Activated T-helper 1 cell treated with Interleukin-2 at 50 U/mL for 16 hours (primary cell): ENCODE measurements around the gene GPR137B.
"Not testable (repeated sequence)": the region's sequence is repeated elsewhere in the genome, so short reads cannot be mapped to it uniquely, and the experiment has no call there.

Experiments
- DNase-seq: peaks from one replicate; pipeline ENCODE4 v3.0.0-alpha.2; 2020; ENCODE audit warnings: low read depth

GPR137B gene

DNA sequence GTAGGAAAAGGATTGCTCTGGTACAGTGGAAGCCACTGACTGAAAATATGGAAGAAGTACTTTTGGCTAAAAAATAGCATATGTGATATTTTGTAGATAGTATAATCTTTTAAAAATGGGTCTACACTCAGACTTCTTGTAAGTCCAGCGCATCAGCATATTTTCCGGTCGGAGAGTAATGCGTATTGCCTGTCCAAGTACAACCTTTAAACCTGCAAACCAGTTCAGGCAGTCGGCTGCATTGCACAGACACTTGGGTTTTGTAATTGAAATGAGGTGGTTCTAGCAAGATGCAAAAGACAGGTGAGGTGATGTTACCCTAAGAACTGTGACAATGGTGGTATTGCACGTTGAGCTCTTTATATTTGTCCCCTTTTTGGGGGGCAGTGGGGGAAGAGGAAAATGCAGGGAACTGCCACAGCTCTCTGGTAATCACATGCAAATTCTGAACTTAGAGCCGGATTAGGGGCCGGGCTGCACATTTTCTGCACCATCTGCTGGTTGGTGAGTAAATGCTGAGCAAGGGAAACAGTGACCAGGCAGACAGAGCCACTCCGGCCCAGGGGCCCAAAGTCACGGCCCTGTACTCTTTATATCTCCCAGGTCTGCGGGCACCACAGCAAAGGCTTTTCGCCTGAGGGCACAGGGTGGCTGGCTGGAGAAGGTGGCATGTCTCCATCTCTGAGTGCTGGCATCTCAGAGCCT, 2.3 kb downstream of the GPR137B start:
- DNase-seq = no peak

DNA sequence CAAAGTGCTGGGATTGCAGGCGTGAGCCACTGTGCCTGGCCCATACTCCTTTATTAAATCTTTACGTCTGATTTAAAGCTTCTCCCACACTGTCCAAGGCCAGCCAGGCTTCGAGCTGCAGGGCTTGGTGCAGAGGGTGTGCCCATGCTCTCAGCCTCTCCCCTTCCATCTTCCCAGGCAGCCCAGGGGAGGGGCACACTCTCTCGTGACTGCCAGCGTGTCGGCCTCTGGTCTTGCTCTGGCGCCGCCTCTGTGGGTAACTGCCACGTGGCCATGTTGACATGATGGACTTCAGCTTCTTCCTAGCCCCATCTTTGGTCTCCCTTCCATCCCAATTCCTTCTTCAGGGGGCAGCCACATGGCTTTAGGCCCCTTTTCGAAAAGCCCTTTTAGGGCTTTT, 4.7 kb downstream of the GPR137B start:
- DNase-seq = no peak

DNA sequence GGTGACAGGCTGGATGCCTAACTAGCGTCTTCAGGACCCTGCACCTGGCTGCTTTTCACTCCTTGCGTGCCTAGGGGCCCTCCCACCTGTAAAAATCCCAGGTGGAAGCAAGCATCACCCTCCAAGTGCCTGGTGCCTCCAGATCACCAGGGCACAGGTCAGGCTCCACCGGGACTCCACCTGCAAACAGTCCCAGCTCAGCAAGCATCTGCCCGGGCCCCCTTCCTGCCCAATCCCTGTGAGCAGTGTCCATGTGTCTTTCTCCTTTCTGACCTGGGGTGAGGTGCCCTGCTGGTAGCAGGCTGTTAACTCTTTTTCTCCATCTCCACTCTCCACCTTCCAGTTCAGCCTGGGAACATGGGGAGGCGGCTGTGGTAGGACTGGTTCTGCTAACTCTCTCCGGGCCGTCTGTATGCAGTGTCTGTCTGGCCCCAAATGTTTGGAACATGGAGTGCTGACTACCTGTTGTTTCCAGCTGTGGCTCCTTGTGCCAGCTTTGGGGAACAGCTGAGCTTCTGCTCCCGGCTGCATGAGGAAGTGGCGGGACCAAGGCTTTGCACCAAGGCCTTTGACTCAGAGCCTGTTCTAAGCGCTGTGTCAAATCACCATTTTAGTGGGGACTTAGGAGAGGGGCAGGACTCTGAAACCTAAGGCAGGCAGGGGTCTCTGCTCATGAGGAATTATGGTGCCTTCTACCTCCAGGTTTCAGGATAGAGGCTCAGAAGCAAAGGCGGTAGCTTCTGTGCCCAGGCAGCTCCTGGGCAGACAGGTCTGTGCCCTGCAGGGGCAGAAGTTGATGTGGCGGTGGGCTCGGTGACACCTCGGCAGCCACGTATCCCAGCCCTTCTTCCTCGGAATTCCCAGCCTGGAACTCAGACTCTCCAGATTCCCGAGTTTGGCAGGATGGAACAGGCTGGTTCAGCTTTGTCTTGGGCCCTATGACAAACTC, 5.5 kb downstream of the GPR137B start:
- no peak for DNase-seq

DNA sequence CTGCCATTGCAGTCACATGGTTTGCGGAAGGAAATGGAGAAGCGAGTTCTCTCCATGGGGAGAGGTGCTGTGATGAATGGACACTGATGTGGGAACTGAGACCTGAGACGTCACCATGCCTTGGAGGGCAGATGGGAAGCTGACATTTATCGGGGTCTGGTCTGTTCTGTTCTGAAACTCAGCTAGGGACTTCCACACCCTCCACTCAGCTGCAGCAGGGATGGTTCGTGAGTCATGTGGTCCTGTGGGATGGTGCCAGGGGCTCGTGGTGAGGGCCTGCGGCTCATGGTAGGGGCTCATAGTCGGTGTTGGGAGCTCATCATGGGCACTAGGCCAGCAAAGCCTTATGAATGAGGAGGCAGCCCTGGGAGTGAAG, 6.1 kb downstream of the GPR137B start:
- no peak for DNase-seq

DNA sequence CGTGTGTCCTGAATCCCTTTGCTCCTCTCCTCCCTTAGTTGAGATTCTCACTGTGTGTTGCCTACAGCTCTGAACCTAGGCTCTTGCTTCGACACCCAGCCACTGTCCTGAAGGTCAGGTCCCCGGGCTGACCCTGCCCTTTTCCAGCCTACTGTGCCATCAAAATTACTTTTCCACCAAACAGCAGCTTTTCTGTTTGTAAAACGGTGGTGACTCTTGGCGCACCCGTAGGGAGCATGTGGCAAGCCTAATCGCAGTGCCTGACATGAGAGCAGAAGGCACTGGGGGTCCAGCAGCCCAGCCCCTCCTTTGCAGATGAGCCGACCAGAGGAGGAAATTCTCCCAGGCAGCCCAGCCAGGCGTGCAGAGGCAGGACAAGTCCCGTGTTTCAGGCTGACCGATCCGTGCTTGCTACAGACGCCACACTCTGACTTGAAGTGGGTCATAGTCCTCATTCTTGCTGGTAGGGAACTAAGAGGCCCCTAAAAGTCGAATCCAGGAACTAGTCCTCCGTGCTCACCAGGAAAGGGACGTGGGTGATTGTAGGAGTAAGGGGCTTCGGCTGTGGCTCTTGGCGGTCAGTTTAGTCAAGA, 6.8 kb downstream of the GPR137B start:
- DNase-seq = no peak

DNA sequence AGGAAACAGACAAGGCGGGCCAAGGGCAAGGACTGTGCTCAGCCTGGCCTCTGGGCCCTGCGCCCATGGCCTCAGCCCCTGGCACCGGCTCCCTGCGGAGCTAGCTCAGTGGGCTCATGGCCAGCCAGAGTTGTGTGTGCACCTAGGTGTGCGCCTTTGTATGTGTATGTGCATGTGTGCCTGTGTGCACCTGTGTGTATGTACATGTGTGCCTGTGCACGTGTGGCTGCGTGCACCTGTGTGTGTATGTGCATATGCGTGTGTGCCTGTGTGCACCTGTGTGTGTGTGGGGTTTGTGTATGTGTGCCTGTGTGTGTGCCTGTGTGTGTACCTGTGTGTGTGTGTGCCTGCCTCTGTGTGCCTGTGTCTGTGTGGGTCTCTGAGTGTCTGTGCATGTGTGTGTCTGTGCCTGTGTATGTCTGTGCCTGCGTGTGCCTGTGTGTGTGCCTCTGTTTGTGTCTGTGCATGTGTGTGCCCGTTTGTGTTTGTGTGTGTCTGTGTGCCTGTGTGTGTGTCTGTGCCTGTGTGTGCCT, 7.4 kb downstream of the GPR137B start:
- no peak for DNase-seq

DNA sequence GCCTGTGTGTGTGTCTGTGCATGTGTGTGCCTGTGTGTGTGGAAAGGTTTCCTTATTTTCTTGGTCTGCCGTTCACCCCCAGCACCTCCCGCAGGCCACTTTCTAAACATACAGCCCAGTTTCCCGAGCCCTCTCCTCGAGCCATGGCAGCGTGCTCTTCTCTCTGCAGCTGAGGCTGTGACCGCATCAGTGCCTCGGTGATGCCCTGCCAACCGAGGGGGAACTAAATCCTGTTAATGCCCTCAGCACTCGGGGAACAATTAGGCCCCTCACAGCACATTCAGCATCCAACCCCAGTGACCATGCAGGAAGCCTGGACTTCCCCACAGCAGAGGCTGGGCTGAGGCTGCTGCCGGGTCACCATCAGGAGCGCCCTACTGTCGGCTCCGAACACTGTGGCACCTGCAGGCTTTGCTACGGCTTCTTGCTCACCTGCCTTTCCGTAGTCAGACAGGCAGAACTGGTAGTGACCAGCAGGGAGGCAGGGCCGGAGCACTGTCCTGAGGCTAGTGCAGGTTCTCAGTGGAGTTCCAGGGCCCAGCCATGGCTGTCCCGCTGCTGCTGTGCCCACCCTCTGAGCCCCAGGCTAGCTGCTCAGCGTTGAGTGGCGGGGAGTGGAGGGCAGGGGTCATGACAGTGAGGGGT, 8.1 kb downstream of the GPR137B start:
- DNase-seq = no peak

DNA sequence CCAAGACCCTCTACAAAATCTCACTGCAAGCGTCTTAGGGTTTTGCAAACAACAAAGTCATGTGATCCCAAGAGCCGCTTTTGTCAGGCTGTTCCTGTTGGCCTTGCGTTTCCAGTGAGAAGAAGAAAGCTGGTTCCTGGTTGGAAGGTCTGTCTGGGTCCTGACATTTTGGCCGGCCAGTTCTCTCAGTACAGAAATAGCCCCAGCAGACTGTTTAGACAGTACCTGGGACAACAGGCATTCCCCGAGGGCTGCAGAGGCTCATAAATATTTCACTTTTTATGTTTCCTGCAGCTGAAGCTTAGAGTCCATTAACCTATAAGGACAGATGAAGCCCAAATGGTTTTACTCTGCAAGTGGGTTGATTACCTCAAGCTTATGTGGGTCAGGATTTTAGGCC, 8.6 kb downstream of the GPR137B start:
- DNase-seq = no peak

DNA sequence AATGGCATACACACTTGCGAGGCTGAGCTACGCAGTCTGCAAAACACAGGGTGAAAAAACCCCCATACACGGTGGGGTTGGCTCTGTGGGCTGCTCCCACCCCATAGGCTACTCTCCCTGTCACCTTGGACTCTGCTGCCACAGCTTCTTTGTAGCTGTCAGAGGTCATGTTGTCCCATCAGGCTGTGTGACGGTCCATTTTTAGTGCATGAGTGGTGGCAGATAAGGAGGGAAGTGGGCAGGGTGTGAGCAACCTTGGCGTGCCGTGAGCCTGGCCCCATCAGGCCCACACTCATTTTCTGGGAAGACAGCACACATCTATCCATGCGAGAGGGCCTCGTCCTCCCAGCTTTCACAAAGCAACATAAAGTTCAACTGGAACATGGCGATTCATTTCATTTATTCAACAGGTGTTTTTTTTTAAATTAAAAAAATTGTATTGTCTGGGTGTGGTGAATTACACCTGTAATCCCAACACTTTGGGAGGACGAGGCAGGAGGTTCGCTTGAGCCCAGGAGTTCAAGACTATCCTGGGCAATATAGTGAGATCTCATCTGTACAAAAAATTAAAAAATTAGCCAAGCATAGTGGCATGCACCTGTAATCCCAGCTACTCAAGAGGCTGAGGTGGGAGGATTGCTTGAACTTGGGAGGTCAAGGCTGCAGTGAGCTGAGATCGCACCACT, 9.5 kb downstream of the GPR137B start:
- DNase-seq = no peak

DNA sequence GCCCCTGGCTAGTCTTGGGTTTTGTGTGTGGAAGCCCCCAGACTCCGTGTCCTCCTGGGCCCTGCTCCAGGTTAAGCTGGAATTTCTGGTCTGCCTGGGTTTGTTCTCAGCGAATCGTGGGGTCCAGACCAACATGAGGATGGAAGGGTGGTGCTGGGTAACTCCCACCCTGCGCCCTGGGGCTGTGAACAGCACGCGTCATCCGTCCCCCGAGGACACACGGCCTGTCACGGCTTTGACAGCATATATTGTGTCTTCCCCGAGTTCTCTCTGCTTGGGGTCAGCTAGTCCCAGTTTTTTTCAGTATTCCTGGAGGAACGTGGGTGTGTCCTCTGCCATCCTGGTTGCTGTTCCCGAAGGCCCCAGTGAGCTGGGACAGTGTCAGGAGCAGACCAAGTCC, 11.8 kb downstream of the GPR137B start:
- DNase-seq = no peak

DNA sequence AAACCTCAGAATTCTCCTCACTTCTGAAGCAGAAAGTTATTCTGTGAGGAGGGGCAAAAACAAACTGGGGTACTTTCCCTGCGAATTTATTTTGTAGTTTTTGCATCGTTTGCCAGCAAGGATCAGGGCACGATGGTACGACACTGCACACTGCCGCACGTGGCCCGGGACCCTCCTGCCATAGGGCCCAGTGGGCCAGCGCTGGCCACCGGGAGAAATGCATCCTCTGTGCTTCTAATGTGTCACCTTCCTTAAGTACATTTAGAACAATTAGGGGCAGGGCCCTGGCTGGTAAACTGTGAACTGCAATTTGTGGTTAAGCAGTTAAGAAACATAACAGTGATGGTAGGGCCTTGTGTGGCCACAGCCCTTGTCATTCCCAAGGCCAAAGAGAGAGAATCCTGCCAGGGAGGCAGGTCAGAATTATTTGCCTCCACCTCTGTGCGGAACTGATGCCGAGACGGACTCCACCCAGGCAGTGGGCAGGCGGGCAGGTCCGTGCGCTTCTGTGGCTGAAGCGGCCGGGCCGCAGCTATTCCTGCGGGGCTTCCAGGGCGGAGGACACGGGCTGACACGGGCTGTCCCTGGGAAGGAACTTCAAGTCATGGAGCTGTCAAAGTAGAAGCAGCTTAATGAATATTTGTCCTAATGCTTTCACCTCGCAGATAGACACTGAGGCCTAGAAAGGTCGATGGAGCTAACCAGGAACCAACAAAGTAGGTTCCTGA, 12.5 kb downstream of the GPR137B start:
- no peak for DNase-seq

DNA sequence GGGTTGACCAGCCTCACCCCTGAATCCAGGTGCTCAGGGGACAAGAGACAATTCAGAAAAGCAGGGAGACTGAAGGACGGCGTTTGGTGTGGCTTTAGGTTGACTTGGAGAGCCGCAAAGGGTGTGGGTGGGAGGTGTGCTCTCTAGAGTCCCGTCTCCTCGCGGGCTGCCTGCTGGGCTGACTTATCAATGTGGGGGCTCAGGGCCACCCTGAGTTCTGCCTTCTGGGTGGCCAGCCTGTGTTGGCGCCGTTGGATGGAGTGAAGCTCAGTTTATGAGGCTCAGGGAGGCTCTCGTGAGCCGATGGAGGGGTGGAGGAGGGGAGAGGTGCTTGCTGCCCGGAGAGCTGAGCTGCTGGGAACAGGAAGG, 13.0 kb downstream of the GPR137B start:
- DNase-seq = no peak

DNA sequence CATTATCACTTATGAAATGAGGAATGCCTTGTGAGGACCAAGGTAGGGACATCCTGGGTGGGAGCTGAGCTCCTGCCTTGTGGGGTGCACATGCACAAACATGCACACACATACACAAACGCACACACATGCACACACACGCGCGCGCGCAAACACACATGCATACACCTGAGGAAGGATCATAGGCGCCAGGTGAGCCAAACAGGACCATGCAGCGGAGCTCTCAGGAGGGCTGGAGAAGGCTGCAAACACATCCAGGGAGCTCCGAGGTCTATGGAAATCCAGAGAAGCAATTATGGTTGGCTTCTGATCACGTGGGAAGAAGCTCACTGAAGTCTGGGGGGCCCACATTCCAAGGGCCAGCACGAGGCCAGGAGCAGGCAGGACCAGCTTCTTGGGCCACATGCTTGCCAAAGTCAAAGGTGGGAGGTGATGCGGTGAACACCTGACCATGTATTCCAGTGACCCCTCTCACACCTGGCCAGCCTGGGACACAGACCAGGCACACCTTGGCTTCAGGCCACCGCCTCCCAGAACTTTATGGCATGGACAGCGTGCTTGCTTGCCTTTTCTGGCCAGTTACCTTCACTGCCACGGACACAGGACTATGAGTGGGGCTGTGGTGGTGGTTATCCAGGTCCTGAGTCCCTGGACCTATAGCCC, 13.6 kb downstream of the GPR137B start:
- DNase-seq = no peak

DNA sequence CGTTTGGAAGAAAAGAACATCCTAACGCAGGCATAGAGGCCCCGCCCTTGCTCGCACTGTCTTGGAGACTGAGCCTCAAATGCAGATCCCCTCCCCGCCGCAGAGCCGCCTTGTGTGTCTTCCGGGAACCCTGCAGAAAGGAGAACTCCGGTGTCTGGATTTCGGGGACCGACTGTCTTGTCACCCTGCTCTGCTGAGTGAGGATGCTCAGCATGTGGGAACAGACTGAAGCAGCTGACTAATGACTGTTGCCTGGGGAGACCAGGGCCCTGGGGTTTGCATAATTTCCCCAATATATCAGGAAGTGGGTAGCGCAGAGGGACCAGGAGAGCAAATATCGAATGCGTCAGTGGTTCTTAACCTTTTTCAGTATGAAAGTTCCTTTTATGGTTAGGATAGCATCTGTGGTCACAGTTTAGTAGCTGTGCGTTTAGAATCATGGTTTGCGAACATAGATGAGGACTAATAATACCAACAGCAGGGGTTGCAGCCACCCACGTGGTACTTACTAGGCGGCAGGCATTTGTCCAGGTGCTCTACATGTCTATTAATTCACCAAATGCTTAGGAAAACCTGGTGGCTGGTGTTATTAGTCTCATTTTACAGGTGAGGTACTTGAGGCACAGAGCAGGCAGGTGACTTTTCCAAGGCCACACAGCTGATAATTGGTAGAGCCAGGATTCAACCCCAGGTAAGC, 14.3 kb downstream of the GPR137B start:
- no peak for DNase-seq

DNA sequence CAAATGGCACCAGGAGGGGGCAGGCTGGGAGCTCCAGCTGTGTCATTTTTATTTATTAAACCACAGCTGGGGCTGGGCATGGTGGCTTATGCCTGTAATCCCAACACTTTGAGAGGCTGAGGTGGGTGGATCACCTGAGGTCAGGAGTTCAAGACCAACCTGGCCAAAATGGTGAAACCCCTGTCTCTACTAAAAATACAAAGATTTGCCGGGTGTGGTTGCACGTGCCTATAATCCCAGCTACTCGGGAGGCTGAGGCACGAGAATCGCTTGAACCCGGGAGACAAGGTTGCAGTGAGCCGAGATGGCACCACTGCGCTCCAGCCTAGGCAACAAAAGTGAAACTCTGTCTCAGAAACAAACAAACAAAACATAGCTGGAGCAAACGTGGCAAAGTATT, 15.7 kb downstream of the GPR137B start:
- DNase-seq = not testable (repeated sequence)

DNA sequence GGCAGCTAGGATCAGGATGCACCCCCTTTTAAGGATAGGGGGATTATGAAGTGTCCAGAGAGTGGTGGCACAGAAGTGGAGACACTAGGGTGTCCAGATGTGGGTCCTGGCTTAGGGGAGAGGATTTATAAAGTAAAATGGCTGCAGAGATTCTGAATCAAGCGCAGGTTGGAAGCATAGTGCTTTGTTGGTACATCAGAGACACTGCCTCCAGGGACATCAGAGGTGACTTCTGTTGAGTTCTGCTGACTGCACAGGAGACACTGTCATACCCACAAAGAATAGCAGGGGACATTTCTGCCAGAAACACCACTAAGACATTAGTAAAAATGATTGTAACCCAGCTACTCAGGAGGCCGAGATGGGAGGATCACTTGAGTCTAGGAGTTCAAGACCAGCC, 16.4 kb downstream of the GPR137B start:
- DNase-seq = no peak

DNA sequence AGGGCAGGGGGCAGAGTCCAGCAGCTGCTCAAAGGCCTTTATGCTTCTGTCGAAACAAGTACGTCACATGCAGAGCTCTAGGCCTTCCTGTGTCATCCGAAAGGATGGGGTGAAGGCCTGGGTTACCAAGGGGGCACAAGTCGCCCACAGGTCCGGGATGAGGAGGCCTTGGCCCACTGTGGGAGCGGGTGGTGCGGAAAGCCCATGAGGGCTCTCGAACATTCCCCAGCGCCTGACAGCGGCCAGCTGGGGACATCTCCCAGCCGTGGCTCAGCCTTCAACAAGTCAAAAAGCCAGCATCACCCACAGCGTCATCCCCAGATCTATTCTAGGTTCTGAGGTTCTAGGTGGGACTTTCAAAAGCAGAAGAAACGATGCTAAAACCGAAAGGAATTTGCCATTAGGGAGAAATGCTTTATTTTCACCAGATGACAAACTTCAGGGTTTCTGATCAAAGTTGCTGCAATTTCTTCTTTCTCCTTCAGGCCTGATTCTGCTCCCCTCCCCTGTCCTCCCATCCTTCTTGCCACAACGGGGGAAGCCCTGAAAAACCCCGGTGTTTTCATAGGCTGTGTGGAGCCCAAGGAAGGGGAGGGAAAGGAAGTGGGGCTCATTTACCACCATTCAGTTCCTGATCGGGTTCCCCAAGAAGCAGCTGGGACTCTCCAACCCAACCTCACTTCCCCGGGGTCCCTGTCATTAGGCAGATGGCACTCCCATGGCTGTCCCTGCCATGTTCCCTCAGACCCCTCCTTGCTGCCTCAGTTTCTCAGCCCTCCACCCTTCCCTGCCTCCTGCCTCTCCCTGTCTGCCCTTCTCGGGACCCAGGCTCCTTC, 17.6 kb downstream of the GPR137B start:
- DNase-seq = no peak

DNA sequence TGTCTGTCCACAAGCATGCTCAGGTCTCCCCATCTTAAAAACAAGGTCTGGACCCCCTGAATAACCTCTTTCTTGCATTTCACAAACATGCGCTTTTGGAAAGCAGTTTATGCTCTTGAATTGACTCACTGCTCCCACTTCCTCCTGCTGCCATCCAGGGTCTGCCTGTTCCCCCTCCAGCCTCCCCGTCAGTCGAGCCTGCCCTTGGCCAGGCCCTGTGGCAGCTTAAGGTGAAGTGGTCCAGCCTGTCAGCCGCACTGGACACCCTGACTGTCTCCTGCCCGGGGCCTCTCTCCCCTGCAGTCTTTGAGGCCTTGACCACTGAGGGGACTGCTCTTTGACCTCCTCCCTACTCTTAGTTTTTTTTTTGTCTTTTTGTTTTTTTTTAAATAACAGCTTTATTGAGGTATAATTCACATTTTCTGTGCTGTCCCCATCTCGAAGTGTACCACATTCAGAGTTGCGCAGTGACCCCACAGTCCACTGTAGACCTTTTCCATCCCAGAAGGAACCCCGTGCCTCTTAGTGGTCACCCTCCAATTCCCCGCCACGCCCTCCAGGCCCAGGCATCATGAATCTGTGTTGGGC, 18.3 kb downstream of the GPR137B start:
- no peak for DNase-seq

DNA sequence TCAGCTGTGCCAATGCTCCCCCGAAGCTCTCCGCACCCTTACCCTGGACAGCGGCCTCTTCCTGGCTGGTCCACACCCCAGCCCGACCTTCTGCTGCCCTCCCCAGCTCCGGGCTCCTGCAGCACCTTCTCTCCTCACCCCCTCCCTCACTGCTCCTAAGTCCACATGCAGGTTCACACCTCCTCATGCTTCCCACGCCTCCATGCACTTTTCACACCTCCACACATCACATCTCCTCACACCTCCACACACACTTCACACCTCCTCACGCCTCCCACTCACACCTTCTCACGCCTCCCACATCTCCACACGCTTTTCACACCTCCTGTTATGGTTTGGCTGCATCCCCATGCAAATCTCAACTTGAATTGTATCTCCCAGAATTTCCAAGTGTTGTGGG, 18.9 kb downstream of the GPR137B start:
- DNase-seq = no peak
